ENCODE results near the gene DYSF.

DYSF gene

GRCh38 chr2:71609441-71609840, 156.1 kb downstream of the DYSF start:
- TF ChIP-seq CTCF (IDR thresholded peaks at IDR 0.05; ENCODE audit: low read depth, low read length, missing control alignments): no peak
- H3K4me3 ChIP-seq (ENCODE audit: low read depth, low read length): no peak overlapping the region
- in situ Hi-C loops (cut with HindIII; ENCODE audit: low sequenced_read_pairs): no loop called here
- DNase-seq (ENCODE audit: low read depth): no peak

- TF ChIP-seq CTCF (IDR thresholded peaks at IDR 0.05; ENCODE audit: low read depth, low read length, missing control alignments): peak; percentile 28
- DNase-seq (ENCODE audit: low read depth): peak; percentile 24
- in situ Hi-C loops (cut with HindIII; ENCODE audit: low sequenced_read_pairs): no loop called here
- no peak overlapping the region for H3K4me3 ChIP-seq (ENCODE audit: low read depth, low read length)
Measured at GRCh38 chr2:71609958-71610357, 156.6 kb downstream of the DYSF start.

- in situ Hi-C loops (cut with HindIII; ENCODE audit: low sequenced_read_pairs): no loop called here
- no peak for DNase-seq (ENCODE audit: low read depth)
- TF ChIP-seq CTCF (IDR thresholded peaks at IDR 0.05; ENCODE audit: low read depth, low read length, missing control alignments): no peak
- H3K4me3 ChIP-seq (ENCODE audit: low read depth, low read length): no peak overlapping the region
Measured at GRCh38 chr2:71610671-71611070, 157.3 kb downstream of the DYSF start.

- no peak for TF ChIP-seq CTCF (IDR thresholded peaks at IDR 0.05; ENCODE audit: low read depth, low read length, missing control alignments)
- H3K4me3 ChIP-seq (ENCODE audit: low read depth, low read length): no peak overlapping the region
- in situ Hi-C loops (cut with HindIII; ENCODE audit: low sequenced_read_pairs): no loop called here
- DNase-seq (ENCODE audit: low read depth): no peak
Measured at GRCh38 chr2:71611247-71611646, 157.9 kb downstream of the DYSF start.

GRCh38 chr2:71611781-71612527, 158.6 kb downstream of the DYSF start:
- no peak for DNase-seq (ENCODE audit: low read depth)
- no peak overlapping the region for H3K4me3 ChIP-seq (ENCODE audit: low read depth, low read length)
- in situ Hi-C loops (cut with HindIII; ENCODE audit: low sequenced_read_pairs): no loop called here
- no peak for TF ChIP-seq CTCF (IDR thresholded peaks at IDR 0.05; ENCODE audit: low read depth, low read length, missing control alignments)

- DNase-seq (ENCODE audit: low read depth): no peak
- no peak overlapping the region for H3K4me3 ChIP-seq (ENCODE audit: low read depth, low read length)
- no peak for TF ChIP-seq CTCF (IDR thresholded peaks at IDR 0.05; ENCODE audit: low read depth, low read length, missing control alignments)
- in situ Hi-C loops (cut with HindIII; ENCODE audit: low sequenced_read_pairs): no loop called here
Measured at GRCh38 chr2:71612581-71613402, 159.4 kb downstream of the DYSF start.

Measured in astrocyte of the cerebellum (primary cell).